Panc1 (cell line): Measurements from ENCODE around the gene ADSS1. TPM values are rescaled to one million over a fixed set of nuclear protein-coding genes. Genes with fewer than 3 reads are reported as not detected.
A peak's percentile ranks its signal among the peaks of the same experiment; 100 is the strongest.

Experiments used
- ATAC-seq: fragments of 200-7000 bp; cut with Tn5 transposase; 2 replicates; pipeline ENCODE4 v1.9.1; 2020; ENCODE audit warnings: mild to moderate bottlenecking, moderate library complexity
- BruUV-seq: library from RNA; stranded (reverse); fragments of 400-500 nt; replicated peaks from 2 replicates; lab custom pipeline; 2021; lab: Mats Ljungman, UMichigan
- CTCF ChIA-PET: fragments of 300-600 bp; sonication (Branson Sonifier 250); formaldehyde crosslinking; loops from one replicate; lab custom pipeline; 2022; ENCODE audit warnings: antibody characterized with exemption; lab: Charles Lee
- POLR2A ChIA-PET: fragments of 300-600 bp; sonication (Branson Sonifier 250); formaldehyde crosslinking; loops from one replicate; lab custom pipeline; 2022; ENCODE audit warnings: antibody characterized with exemption; lab: Charles Lee
- DNase-seq: peaks from one replicate; pipeline ENCODE4 v3.0.0-alpha.2; 2010; ENCODE audit warnings: low read depth, low spot score
- H3K27ac ChIP-seq: 2 replicates; pipeline ENCODE4 v1.5.1; 2011; ENCODE audit warnings: mild to moderate bottlenecking, low read length, inconsistent platforms
- H3K27me3 ChIP-seq: fragments of 200-500 bp; sonication (Bioruptor generic); 2 replicates; pipeline ENCODE4 v1.6.0; 2014; ENCODE audit warnings: low read length, inconsistent platforms; ENCODE audit not compliant: control insufficient read depth, insufficient read depth
- H3K36me3 ChIP-seq: fragments of 200-500 bp; sonication (Bioruptor generic); 2 replicates; pipeline ENCODE4 v1.5.1; 2014; ENCODE audit warnings: inconsistent platforms, mild to moderate bottlenecking, low read length, moderate library complexity; ENCODE audit not compliant: control insufficient read depth, insufficient read depth
- H3K4me1 ChIP-seq: 2 replicates; pipeline ENCODE4 v1.5.1; 2011; ENCODE audit warnings: inconsistent platforms, mild to moderate bottlenecking, low read length, moderate library complexity; ENCODE audit not compliant: control insufficient read depth, insufficient read depth
- H3K4me3 ChIP-seq, 2 experiments: 2 replicates each; pipeline ENCODE4 v1.5.1; 2011 to 2012; ENCODE audit warnings: low read depth in 2 of 2, low read length in 2 of 2, mild to moderate bottlenecking in 2 of 2, inconsistent platforms in 1 of 2, moderate library complexity in 1 of 2
- H3K9me3 ChIP-seq: fragments of 200-500 bp; sonication (Bioruptor generic); 2 replicates; pipeline ENCODE4 v1.5.1; 2014; ENCODE audit warnings: low read depth, mild to moderate bottlenecking, inconsistent platforms, low read length, moderate library complexity; ENCODE audit not compliant: control insufficient read depth, insufficient read depth
- CTCF ChIP-seq: fragments of 450-650 bp; IDR thresholded peaks from 2 replicates; pipeline ENCODE4 v1.5.1; 2017; ENCODE audit warnings: mild to moderate bottlenecking
- POLR2AphosphoS5 ChIP-seq: IDR thresholded peaks from 2 replicates; pipeline ENCODE4 v1.6.1; 2012; ENCODE audit warnings: mild to moderate bottlenecking, low read depth, low read length, moderate library complexity
- REST ChIP-seq, 2 experiments: IDR thresholded peaks; 2 replicates each; pipeline ENCODE4 v1.6.1; 2011 to 2012; ENCODE audit warnings: low read depth in 2 of 2, control low read depth in 1 of 2, low read length in 1 of 2, mild to moderate bottlenecking in 1 of 2, moderate library complexity in 1 of 2; ENCODE audit not compliant: insufficient read depth in 1 of 2
- SIN3A ChIP-seq: IDR thresholded peaks from 2 replicates; pipeline ENCODE4 v1.6.1; 2012; ENCODE audit warnings: low read depth, mild to moderate bottlenecking, low read length, moderate library complexity, borderline replicate concordance; ENCODE audit not compliant: insufficient read depth
- TCF7L2 ChIP-seq: IDR thresholded peaks from 2 replicates; pipeline ENCODE4 v1.6.1; 2011; ENCODE audit warnings: mild to moderate bottlenecking, low read depth, low read length, inconsistent platforms
- in situ Hi-C: cut with HindIII; loops from 2 replicates; pipeline ENCODE4 v1.10.0; 2016; ENCODE audit warnings: low sequenced_read_pairs, low pct_unique_long_range_greater_than_20kb
- intact Hi-C: fragments of 100-400 bp; cut with micrococcal nuclease; formaldehyde crosslinking; loops from one replicate; pipeline ENCODE4 v1.10.0; 2022; ENCODE audit not compliant: unreplicated experiment
- total RNA-seq: library from RNA; stranded (reverse); gene quantifications from one replicate; pipeline ENCODE4 v1.2.1, GENCODE V29; 2021; ENCODE audit not compliant: unreplicated experiment

ADSS1 gene
- total RNA-seq, 1 experiment from 2014 or later: 9.4 TPM

DNA sequence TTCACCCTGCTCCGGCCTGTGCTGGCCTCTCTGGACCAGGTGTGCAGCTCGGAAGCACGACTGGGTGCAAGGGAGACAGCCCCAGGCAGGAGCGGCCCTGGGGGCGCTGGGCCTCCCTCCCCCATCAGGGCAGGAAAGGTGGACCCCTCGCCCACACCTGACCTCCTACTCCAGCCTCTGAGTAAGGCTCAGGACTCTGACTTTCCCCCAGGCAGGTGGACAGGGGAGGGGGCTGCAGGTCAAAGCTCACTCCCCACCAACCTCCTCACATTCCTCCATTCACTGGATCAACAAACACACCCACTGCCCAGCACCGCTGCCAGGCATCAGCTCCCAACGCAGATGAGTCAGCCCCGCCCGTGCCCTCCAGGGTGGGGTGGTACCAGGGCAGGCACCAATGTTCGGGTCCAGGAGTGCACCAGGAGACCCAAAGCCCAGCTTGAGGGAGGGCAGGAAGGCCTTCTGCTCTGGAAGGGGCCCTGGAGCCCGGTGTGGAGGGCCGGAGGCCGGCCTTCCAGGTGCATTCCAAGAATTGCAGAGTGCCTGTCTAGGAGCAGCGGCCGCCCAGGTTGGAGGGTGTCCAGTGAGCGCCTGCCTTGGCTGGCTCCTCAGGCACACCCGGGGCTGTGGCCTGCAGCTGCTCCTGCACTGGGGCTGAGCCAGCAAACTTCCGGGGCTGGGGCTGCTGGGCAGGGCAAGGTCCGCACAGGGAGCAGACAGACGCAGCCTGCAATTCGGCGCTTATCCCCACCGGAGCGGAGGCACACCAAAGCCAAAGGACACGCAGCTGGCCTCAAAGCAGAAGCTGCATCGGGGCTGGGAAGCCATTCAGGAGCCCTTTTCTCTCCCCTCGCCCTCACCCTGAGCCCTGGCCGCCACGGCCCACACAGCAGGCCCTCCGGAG lies 36.2 kb upstream of the ADSS1 start:
- intact Hi-C loops: no loop called here
- TF ChIP-seq CTCF (no peak), POLR2AphosphoS5 (peak; percentile 56; the same call in 1 of the 2 replicates), TCF7L2 (no peak), SIN3A (no peak), REST (IDR thresholded peaks at IDR 0.05; ENCODE audit: insufficient read depth in 1 of 2, low read depth in 2 of 2, low read length in 1 of 2) (0 out of 4 replicates have a peak, but pooled peaks of 1 of the 2 experiments have one; percentile 21)
- ChIA-PET POLR2A (interaction anchor here (0.7 to 1.2 kb wide), 2 partner anchors 9 to 10 kb away, joined by 3 read pairs; no protein-coding TSS in a partner anchor), CTCF (interaction anchor here (0.6 to 1.5 kb wide), 2 partner anchors 22 to 350 kb away, joined by 3 to 4 read pairs; no protein-coding TSS in a partner anchor)
- ATAC-seq: peak; percentile 78
- no peaks in the 10 kb centered on the region for H3K9me3 ChIP-seq
- no peaks in the 10 kb centered on the region for H3K27me3 ChIP-seq
- H3K4me1 ChIP-seq: peaks cover 40% of the 10 kb centered on the region
- peaks cover 6% of the 10 kb centered on the region; the same call in 1 of the 2 replicates for H3K36me3 ChIP-seq
- DNase-seq: no peak
- peak overlapping the region; percentile 93 for H3K27ac ChIP-seq
- peak overlapping the region; percentile 32 to 41; a peak in 3 of 4 replicates for H3K4me3 ChIP-seq
- in situ Hi-C loops: no loop called here
- BruUV-seq: no TSS peak

DNA sequence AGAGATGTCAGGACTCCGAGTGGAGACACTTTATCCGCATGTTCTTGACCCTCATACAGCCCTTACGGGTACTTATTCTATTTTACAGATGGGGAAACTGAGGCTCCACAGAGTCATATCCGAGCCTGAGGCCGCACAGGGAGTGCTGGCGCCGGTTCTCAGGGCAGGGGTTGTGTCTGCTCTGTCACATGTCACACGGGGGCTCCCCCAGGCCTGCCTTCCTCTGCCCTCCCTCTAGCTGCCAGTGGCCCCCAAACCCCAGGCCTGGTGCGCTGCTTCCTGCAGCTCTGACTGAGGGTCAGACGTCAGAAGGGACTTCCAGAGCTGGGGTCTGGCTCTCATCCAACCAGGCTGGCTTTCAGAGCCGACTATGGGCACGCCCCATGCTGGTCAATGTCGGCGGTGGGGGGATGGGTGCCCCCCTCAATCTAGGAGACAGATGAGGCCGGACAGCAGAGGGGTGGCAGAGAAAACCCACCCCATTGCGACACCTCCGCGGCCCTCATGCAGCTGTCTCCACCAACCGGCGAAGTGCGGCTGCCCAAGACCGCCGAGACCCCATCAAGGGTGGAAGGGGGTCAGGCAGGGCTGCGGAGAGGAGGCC lies 35.4 kb upstream of the ADSS1 start:
- TF ChIP-seq SIN3A (no peak), TCF7L2 (no peak), REST (IDR thresholded peaks at IDR 0.05; ENCODE audit: insufficient read depth in 1 of 2, low read depth in 2 of 2, low read length in 1 of 2) (no peak), CTCF (no peak), POLR2AphosphoS5 (no peak)
- Histone ChIP-seq H3K27ac (peak overlapping the region; percentile 93), H3K4me3 (peak overlapping the region; percentile 32 to 41), H3K27me3 (no peaks in the 10 kb centered on the region), H3K4me1 (peaks cover 40% of the 10 kb centered on the region), H3K9me3 (no peaks in the 10 kb centered on the region), H3K36me3 (peaks cover 6% of the 10 kb centered on the region; the same call in 1 of the 2 replicates)
- DNase-seq: no peak
- BruUV-seq: no TSS peak
- ChIA-PET POLR2A (interaction anchor here (0.7 kb wide), 1 partner anchor 9 kb away, joined by 3 read pairs; no protein-coding TSS in a partner anchor), CTCF (interaction anchor here (1.5 kb wide), 1 partner anchor 23 kb away, joined by 4 read pairs; no protein-coding TSS in a partner anchor)
- in situ Hi-C loops: no loop called here
- intact Hi-C loops: no loop called here
- peak; percentile 33 for ATAC-seq
